ENCODE results near the gene OPN4. TPM values are rescaled to one million over a fixed set of nuclear protein-coding genes. Genes with fewer than 3 reads are reported as not detected.

Gene OPN4
- total RNA-seq, 4 donors from 2014 or later: 0.34 TPM; not detected in 3

DNA sequence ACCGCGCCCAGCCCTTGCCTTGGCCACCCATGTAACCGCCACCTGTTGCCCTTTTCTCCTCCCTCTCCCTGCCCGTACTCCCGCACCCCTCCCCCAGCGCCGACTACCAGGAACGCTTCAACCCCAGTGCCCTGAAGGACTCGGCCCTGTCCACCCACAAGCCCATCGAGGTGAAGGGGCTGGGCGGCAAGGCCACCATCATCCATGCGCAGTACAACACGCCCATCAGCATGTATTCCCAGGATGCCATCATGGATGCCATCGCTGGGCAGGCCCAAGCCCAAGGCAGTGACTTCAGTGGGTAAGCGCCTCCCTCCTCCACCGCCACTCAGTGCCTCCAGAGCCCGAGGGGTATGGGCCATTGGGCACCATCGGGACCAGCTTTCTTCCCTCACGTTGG, 32.6 kb downstream of the OPN4 start:
- Histone ChIP-seq H3K9me3 (no peaks in the 10 kb centered on the region), H3K4me3 (no peak overlapping the region), H3K27me3 (peaks cover 4% of the 10 kb centered on the region), H3K27ac (no peak overlapping the region), H3K4me1 (peaks cover 8% of the 10 kb centered on the region), H3K36me3 (no peaks in the 10 kb centered on the region)
- TF ChIP-seq, protein P1, sequence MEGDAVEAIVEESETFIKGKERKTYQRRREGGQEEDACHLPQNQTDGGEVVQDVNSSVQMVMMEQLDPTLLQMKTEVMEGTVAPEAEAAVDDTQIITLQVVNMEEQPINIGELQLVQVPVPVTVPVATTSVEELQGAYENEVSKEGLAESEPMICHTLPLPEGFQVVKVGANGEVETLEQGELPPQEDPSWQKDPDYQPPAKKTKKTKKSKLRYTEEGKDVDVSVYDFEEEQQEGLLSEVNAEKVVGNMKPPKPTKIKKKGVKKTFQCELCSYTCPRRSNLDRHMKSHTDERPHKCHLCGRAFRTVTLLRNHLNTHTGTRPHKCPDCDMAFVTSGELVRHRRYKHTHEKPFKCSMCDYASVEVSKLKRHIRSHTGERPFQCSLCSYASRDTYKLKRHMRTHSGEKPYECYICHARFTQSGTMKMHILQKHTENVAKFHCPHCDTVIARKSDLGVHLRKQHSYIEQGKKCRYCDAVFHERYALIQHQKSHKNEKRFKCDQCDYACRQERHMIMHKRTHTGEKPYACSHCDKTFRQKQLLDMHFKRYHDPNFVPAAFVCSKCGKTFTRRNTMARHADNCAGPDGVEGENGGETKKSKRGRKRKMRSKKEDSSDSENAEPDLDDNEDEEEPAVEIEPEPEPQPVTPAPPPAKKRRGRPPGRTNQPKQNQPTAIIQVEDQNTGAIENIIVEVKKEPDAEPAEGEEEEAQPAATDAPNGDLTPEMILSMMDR (IDR thresholded peaks at IDR 0.05): no peak
- TF ChIP-seq POLR2AphosphoS5 (IDR thresholded peaks at IDR 0.05) (no peak), POLR2A (IDR thresholded peaks at IDR 0.05) (no peak), EP300 (IDR thresholded peaks at IDR 0.05) (no peak)
- DNase-seq (ENCODE audit: low spot score in 2 of 2): no peak
- WGBS: 91% methylated on average over 18 of the region's 19 CpGs

DNA sequence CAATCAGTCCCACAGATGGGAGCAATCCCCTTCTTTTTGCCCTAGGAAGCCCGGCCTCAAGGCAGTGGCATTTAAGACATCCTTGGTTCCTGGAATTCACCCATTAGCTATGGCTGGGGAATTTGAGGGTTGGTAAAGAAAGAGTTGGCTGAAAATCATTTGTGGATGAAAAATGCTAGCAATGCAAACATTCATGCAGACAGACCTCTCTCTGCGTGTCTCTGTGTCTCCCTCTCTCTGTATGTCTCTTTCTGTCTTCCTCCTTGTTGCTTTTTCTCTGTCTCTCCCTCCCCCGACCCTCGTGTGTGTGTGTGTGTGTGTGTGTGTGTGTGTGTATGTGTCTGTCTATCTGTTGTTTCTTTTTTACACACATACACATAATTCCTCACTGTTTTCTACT, 33.4 kb downstream of the OPN4 start:
- no peak overlapping the region for H3K27ac ChIP-seq
- WGBS: 28% methylated on average over 4 of the region's 4 CpGs
- no peak for DNase-seq (ENCODE audit: low spot score in 2 of 2)
- TF ChIP-seq POLR2A (IDR thresholded peaks at IDR 0.05) (no peak), EP300 (IDR thresholded peaks at IDR 0.05) (no peak), POLR2AphosphoS5 (IDR thresholded peaks at IDR 0.05) (no peak)
- TF ChIP-seq, protein P1 (IDR thresholded peaks at IDR 0.05): no peak
- H3K9me3 ChIP-seq: no peaks in the 10 kb centered on the region
- H3K4me3 ChIP-seq: no peak overlapping the region
- peaks cover 8% of the 10 kb centered on the region for H3K4me1 ChIP-seq
- peaks cover 4% of the 10 kb centered on the region for H3K27me3 ChIP-seq
- H3K36me3 ChIP-seq: no peaks in the 10 kb centered on the region

GRCh38 chr10:86688398-86688921, 34.1 kb downstream of the OPN4 start:
- no peak for TF ChIP-seq EP300 (IDR thresholded peaks at IDR 0.05)
- no peak for TF ChIP-seq POLR2AphosphoS5 (IDR thresholded peaks at IDR 0.05)
- TF ChIP-seq POLR2A (IDR thresholded peaks at IDR 0.05): no peak
- TF ChIP-seq, protein P1 (IDR thresholded peaks at IDR 0.05): peak; percentile 74 to 84
- Histone ChIP-seq H3K4me3 (no peak overlapping the region), H3K27me3 (peaks cover 3% of the 10 kb centered on the region), H3K27ac (no peak overlapping the region), H3K4me1 (peaks cover 13% of the 10 kb centered on the region), H3K36me3 (no peaks in the 10 kb centered on the region), H3K9me3 (no peaks in the 10 kb centered on the region)
- DNase-seq (ENCODE audit: low spot score in 2 of 2): peak in 1 of 2 donors; percentile 79
- WGBS: 18% methylated on average over 8 of the region's 8 CpGs

DNA sequence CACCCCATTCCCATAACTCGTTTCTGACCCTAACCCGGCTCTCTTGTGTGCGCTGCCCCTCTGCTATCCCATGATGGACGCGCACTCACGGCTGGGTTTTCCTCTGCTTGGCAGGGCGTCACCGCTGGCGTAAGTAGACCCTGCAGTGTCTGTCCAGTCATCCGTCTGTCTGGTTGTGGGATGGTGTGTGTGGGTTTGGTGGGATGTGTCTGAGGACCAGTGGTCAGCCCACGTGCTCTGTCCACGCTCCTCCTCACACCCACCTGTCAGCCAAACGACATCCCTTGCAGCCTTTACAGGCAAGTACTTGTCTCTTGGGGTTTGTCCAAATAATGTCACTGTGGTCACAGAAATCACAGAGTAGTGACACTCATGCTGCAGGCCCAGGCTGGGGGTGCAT, 34.8 kb downstream of the OPN4 start:
- H3K4me3 ChIP-seq: no peak overlapping the region
- no peaks in the 10 kb centered on the region for H3K27me3 ChIP-seq
- TF ChIP-seq EP300 (IDR thresholded peaks at IDR 0.05) (no peak), POLR2A (IDR thresholded peaks at IDR 0.05) (no peak), POLR2AphosphoS5 (IDR thresholded peaks at IDR 0.05) (no peak)
- TF ChIP-seq, protein P1 (IDR thresholded peaks at IDR 0.05): no peak
- 86% methylated on average over 13 of the region's 13 CpGs for WGBS
- no peaks in the 10 kb centered on the region for H3K36me3 ChIP-seq
- no peaks in the 10 kb centered on the region for H3K9me3 ChIP-seq
- peaks cover 20% of the 10 kb centered on the region for H3K4me1 ChIP-seq
- no peak for DNase-seq (ENCODE audit: low spot score in 2 of 2)
- no peak overlapping the region for H3K27ac ChIP-seq

DNA sequence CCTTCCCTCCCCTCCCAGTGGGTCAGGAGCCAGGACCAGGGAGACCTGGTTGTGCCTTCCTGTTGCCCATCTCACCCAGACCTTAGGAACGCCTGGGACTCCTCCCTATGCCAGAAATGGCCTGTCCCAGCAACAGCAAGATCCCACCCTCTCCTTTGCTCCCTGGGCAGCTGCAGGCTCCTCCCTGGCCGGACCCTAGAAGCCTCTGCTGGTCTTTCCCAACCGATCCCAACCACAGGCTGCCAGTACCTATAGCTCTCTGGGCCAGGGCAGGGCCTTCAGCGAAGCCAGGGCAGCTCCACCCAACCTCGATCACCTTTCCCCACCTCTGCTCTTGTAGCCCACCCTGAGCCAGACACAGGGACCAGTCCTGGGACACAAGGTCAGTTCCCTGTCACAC, 35.9 kb downstream of the OPN4 start:
- H3K9me3 ChIP-seq: no peaks in the 10 kb centered on the region
- no peaks in the 10 kb centered on the region for H3K36me3 ChIP-seq
- TF ChIP-seq EP300 (IDR thresholded peaks at IDR 0.05) (no peak), POLR2AphosphoS5 (IDR thresholded peaks at IDR 0.05) (no peak), POLR2A (IDR thresholded peaks at IDR 0.05) (no peak)
- TF ChIP-seq, protein P1 (IDR thresholded peaks at IDR 0.05): no peak
- no peak for DNase-seq (ENCODE audit: low spot score in 2 of 2)
- H3K27ac ChIP-seq: no peak overlapping the region
- H3K4me3 ChIP-seq: no peak overlapping the region
- WGBS: 94% methylated on average over 4 of the region's 5 CpGs
- peaks cover 23% of the 10 kb centered on the region for H3K4me1 ChIP-seq
- H3K27me3 ChIP-seq: no peaks in the 10 kb centered on the region
